ENCODE measurements around the gene TTC19.

TTC19 gene

GRCh38 chr17:16003841-16004240 lies 4.2 kb downstream of the TTC19 start:
- DNase-seq (ENCODE audit: low read depth) = no peak
- no peak overlapping the region for H3K4me3 ChIP-seq (ENCODE audit: low read length)
- TF ChIP-seq CTCF (IDR thresholded peaks at IDR 0.05; ENCODE audit: insufficient read depth, low read depth, low read length, missing control alignments) = no peak

GRCh38 chr17:16005636-16006035 lies 6.0 kb downstream of the TTC19 start:
- no peak for TF ChIP-seq CTCF (IDR thresholded peaks at IDR 0.05; ENCODE audit: insufficient read depth, low read depth, low read length, missing control alignments)
- H3K4me3 ChIP-seq (ENCODE audit: low read length) = no peak overlapping the region
- no peak for DNase-seq (ENCODE audit: low read depth)

GRCh38 chr17:16007439-16007838 lies 7.8 kb downstream of the TTC19 start:
- no peak for DNase-seq (ENCODE audit: low read depth)
- TF ChIP-seq CTCF (IDR thresholded peaks at IDR 0.05; ENCODE audit: insufficient read depth, low read depth, low read length, missing control alignments) = no peak
- no peak overlapping the region for H3K4me3 ChIP-seq (ENCODE audit: low read length)

- DNase-seq (ENCODE audit: low read depth) = peak; percentile 75
- H3K4me3 ChIP-seq (ENCODE audit: low read length) = no peak overlapping the region
- peak; percentile 74 for TF ChIP-seq CTCF (IDR thresholded peaks at IDR 0.05; ENCODE audit: insufficient read depth, low read depth, low read length, missing control alignments)
Measured at GRCh38 chr17:16013943-16014407, 14.4 kb downstream of the TTC19 start.

GRCh38 chr17:16019347-16019746 lies 19.7 kb downstream of the TTC19 start:
- no peak overlapping the region for H3K4me3 ChIP-seq (ENCODE audit: low read length)
- DNase-seq (ENCODE audit: low read depth) = no peak
- no peak for TF ChIP-seq CTCF (IDR thresholded peaks at IDR 0.05; ENCODE audit: insufficient read depth, low read depth, low read length, missing control alignments)

GRCh38 chr17:16023881-16024280 lies 24.3 kb downstream of the TTC19 start:
- no peak overlapping the region for H3K4me3 ChIP-seq (ENCODE audit: low read length)
- no peak for DNase-seq (ENCODE audit: low read depth)
- TF ChIP-seq CTCF (IDR thresholded peaks at IDR 0.05; ENCODE audit: insufficient read depth, low read depth, low read length, missing control alignments) = no peak

GRCh38 chr17:16025202-16025601 lies 25.6 kb downstream of the TTC19 start:
- DNase-seq (ENCODE audit: low read depth) = no peak
- no peak for TF ChIP-seq CTCF (IDR thresholded peaks at IDR 0.05; ENCODE audit: insufficient read depth, low read depth, low read length, missing control alignments)

More at GRCh38 chr17:16025202-16025601, 25.6 kb downstream of the TTC19 start:
- H3K4me3 ChIP-seq (ENCODE audit: low read length) = no peak overlapping the region
